Daoy (cell line): ENCODE data around the gene RANBP17. TPM values are rescaled to one million over a fixed set of nuclear protein-coding genes. Genes with fewer than 3 reads are reported as not detected.
A peak's percentile ranks its signal among the peaks of the same experiment; 100 is the strongest.
"Not testable (repeated sequence)": the region's sequence is repeated elsewhere in the genome, so short reads cannot be mapped to it uniquely, and the experiment has no call there.

ENCODE experiments used
- DNase-seq: peaks from one replicate; pipeline ENCODE4 v3.0.0-alpha.2; 2015; ENCODE audit warnings: low read depth
- total RNA-seq: library from RNA; depleted of rRNA; stranded (reverse); fragments of >200 nt; shearing (Covaris generic); gene quantifications from 2 replicates; pipeline ENCODE4 v1.2.3, GENCODE V29; 2014

Gene RANBP17
- total RNA-seq, 1 experiment from 2014 or later = 0.34 TPM

- no peak for DNase-seq
These were observed 6.0 kb downstream of the RANBP17 start for GRCh38 chr5:170867825-170868224.

- DNase-seq = not testable (repeated sequence)
These were observed 8.6 kb downstream of the RANBP17 start for GRCh38 chr5:170870390-170870789.

- DNase-seq = no peak
These were observed 12.2 kb downstream of the RANBP17 start for GRCh38 chr5:170874017-170874416.

GRCh38 chr5:170875811-170876210, 14.0 kb downstream of the RANBP17 start:
- DNase-seq = no peak

GRCh38 chr5:170880084-170880483, 18.3 kb downstream of the RANBP17 start:
- DNase-seq = no peak

GRCh38 chr5:170882345-170882744, 20.5 kb downstream of the RANBP17 start:
- DNase-seq = no peak

- DNase-seq = no peak
These were observed 23.4 kb downstream of the RANBP17 start for GRCh38 chr5:170885256-170885655.

- no peak for DNase-seq
These were observed 24.0 kb downstream of the RANBP17 start for GRCh38 chr5:170885809-170886208.

GRCh38 chr5:170886210-170886894, 24.5 kb downstream of the RANBP17 start:
- DNase-seq = no peak

- peak; percentile 72 for DNase-seq
These were observed 30.4 kb downstream of the RANBP17 start for GRCh38 chr5:170892196-170892595.

GRCh38 chr5:170894665-170895064, 32.8 kb downstream of the RANBP17 start:
- no peak for DNase-seq

- peak; percentile 61 for DNase-seq
These were observed 35.0 kb downstream of the RANBP17 start for GRCh38 chr5:170896779-170897178.

GRCh38 chr5:170903075-170903474, 41.3 kb downstream of the RANBP17 start:
- peak; percentile 13 for DNase-seq

- DNase-seq = no peak
These were observed 45.9 kb downstream of the RANBP17 start for GRCh38 chr5:170907758-170908157.

- DNase-seq = no peak
These were observed 51.8 kb downstream of the RANBP17 start for GRCh38 chr5:170913573-170913972.

GRCh38 chr5:170917113-170917512, 55.3 kb downstream of the RANBP17 start:
- no peak for DNase-seq

- DNase-seq = no peak
These were observed 58.4 kb downstream of the RANBP17 start for GRCh38 chr5:170920196-170920595.

GRCh38 chr5:170922331-170922730, 60.5 kb downstream of the RANBP17 start:
- DNase-seq = peak; percentile 16

GRCh38 chr5:170923910-170924620, 62.2 kb downstream of the RANBP17 start:
- DNase-seq = no peak

GRCh38 chr5:170935534-170936218, 73.9 kb downstream of the RANBP17 start:
- DNase-seq = peak; percentile 32

GRCh38 chr5:170937072-170937471, 75.3 kb downstream of the RANBP17 start:
- no peak for DNase-seq

GRCh38 chr5:170937914-170938313, 76.1 kb downstream of the RANBP17 start:
- no peak for DNase-seq

GRCh38 chr5:170939178-170939577, 77.4 kb downstream of the RANBP17 start:
- no peak for DNase-seq
